HEK293 (cell line): ENCODE data around the gene TMEM256.

Experiments
- CTCF ChIA-PET: fragments of 350-600 bp; formaldehyde crosslinking; extraction: SDS; loops from one replicate; lab custom pipeline; 2021; ENCODE audit warnings: antibody characterized with exemption; lab: Yijun Ruan, JAX
- POLR2A ChIA-PET: fragments of 300-600 bp; formaldehyde crosslinking; extraction: SDS; loops from one replicate; lab custom pipeline; 2020; ENCODE audit warnings: antibody characterized with exemption, inconsistent platforms; lab: Yijun Ruan, JAX
- H3K27ac ChIP-seq: fragments of 200-500 bp; sonication (Bioruptor generic); 2 replicates; pipeline ENCODE4 v1.5.1; 2014; ENCODE audit warnings: low read depth, low read length, control low read depth, inconsistent platforms; ENCODE audit errors: extremely low read depth
- H3K36me3 ChIP-seq, 2 experiments: fragments of 200-500 bp in 1 of 2; sonication (Bioruptor generic) in 1 of 2; 1 replicate in 1 of 2; 2 replicates in 1 of 2; pipeline ENCODE4 v1.5.1; 2014 to 2017; ENCODE audit warnings: inconsistent platforms in 2 of 2, low read length in 2 of 2; ENCODE audit not compliant: control insufficient read depth in 2 of 2, insufficient read depth in 1 of 2
- H3K4me1 ChIP-seq: fragments of 200-500 bp; sonication (Bioruptor generic); 2 replicates; pipeline ENCODE4 v1.5.1; 2014; ENCODE audit warnings: mild to moderate bottlenecking, low read length, inconsistent platforms; ENCODE audit not compliant: control insufficient read depth, insufficient read depth
- H3K4me3 ChIP-seq: 2 replicates; pipeline ENCODE4 v1.5.1; 2011; ENCODE audit warnings: low read depth, mild to moderate bottlenecking, control low read depth, low read length, moderate library complexity
- H3K9me3 ChIP-seq: fragments of 200-500 bp; sonication (Bioruptor generic); 2 replicates; pipeline ENCODE4 v1.5.1; 2014; ENCODE audit warnings: low read depth, low read length, inconsistent platforms; ENCODE audit not compliant: control insufficient read depth, insufficient read depth
- GLIS1 ChIP-seq: fragments of 450-650 bp; formaldehyde crosslinking; IDR thresholded peaks from 2 replicates; pipeline ENCODE4 v1.5.1; 2016; ENCODE audit warnings: missing biosample characterization, missing genetic modification characterization
- KLF7 ChIP-seq: fragments of 450-650 bp; formaldehyde crosslinking; IDR thresholded peaks from 2 replicates; pipeline ENCODE4 v1.5.1; 2016; ENCODE audit warnings: missing biosample characterization, missing genetic modification characterization, borderline replicate concordance
- MZF1 ChIP-seq: fragments of 450-650 bp; formaldehyde crosslinking; IDR thresholded peaks from 2 replicates; pipeline ENCODE4 v1.5.1; 2017; ENCODE audit warnings: missing biosample characterization, missing genetic modification characterization, borderline replicate concordance
- PRDM1 ChIP-seq: fragments of 450-650 bp; formaldehyde crosslinking; IDR thresholded peaks from 2 replicates; pipeline ENCODE4; 2016; ENCODE audit warnings: missing biosample characterization, missing genetic modification characterization
- WT1 ChIP-seq: fragments of 450-650 bp; formaldehyde crosslinking; IDR thresholded peaks from 2 replicates; pipeline ENCODE4 v1.5.1; 2016; ENCODE audit warnings: missing biosample characterization, missing genetic modification characterization
- ZBTB20 ChIP-seq: fragments of 450-650 bp; formaldehyde crosslinking; IDR thresholded peaks from 2 replicates; pipeline ENCODE4 v1.5.1; 2016; ENCODE audit warnings: missing biosample characterization, missing genetic modification characterization
- ZBTB48 ChIP-seq: fragments of 450-650 bp; formaldehyde crosslinking; IDR thresholded peaks from 2 replicates; pipeline ENCODE4 v1.5.1; 2016; ENCODE audit warnings: missing biosample characterization, missing genetic modification characterization
- ZEB2 ChIP-seq: fragments of 450-650 bp; formaldehyde crosslinking; IDR thresholded peaks from 2 replicates; pipeline ENCODE4 v1.5.1; 2016; ENCODE audit warnings: missing biosample characterization, missing genetic modification characterization
- ZNF121 ChIP-seq: fragments of 450-650 bp; formaldehyde crosslinking; IDR thresholded peaks from 2 replicates; pipeline ENCODE4 v1.5.1; 2016; ENCODE audit warnings: missing biosample characterization, missing genetic modification characterization
- ZNF23 ChIP-seq: fragments of 450-650 bp; formaldehyde crosslinking; IDR thresholded peaks from 2 replicates; pipeline ENCODE4 v1.5.1; 2016; ENCODE audit warnings: missing biosample characterization, missing genetic modification characterization, borderline replicate concordance
- ZNF394 ChIP-seq: fragments of 450-650 bp; formaldehyde crosslinking; IDR thresholded peaks from 2 replicates; pipeline ENCODE4 v1.5.1; 2016; ENCODE audit warnings: missing biosample characterization, missing genetic modification characterization, mild to moderate bottlenecking, moderate library complexity, borderline replicate concordance
- ZNF624 ChIP-seq: fragments of 450-650 bp; formaldehyde crosslinking; IDR thresholded peaks from 2 replicates; pipeline ENCODE4 v1.5.1; 2017; ENCODE audit warnings: missing biosample characterization, missing genetic modification characterization
- ZNF670 ChIP-seq: fragments of 450-650 bp; formaldehyde crosslinking; IDR thresholded peaks from 2 replicates; pipeline ENCODE4 v1.5.1; 2016; ENCODE audit warnings: missing biosample characterization, missing genetic modification characterization, low read depth
- ZSCAN30 ChIP-seq: fragments of 450-650 bp; IDR thresholded peaks from 2 replicates; pipeline ENCODE4 v1.5.1; 2018; ENCODE audit warnings: missing biosample characterization, mild to moderate bottlenecking, missing genetic modification characterization, moderate library complexity
- TF ChIP-seq, protein P1 (sequence below): fragments of 450-650 bp; formaldehyde crosslinking; IDR thresholded peaks from 2 replicates; pipeline ENCODE4 v1.5.1; 2017; ENCODE audit warnings: missing biosample characterization, missing genetic modification characterization
- TF ChIP-seq, protein P2 (sequence below): fragments of 450-650 bp; formaldehyde crosslinking; IDR thresholded peaks from 2 replicates; pipeline ENCODE4 v1.5.1; 2016; ENCODE audit warnings: missing biosample characterization, missing genetic modification characterization, borderline replicate concordance
- TF ChIP-seq, protein P3 (sequence below): fragments of 450-650 bp; formaldehyde crosslinking; IDR thresholded peaks from 2 replicates; pipeline ENCODE4 v1.5.1; 2016; ENCODE audit warnings: missing biosample characterization, missing genetic modification characterization
- TF ChIP-seq, protein P4 (sequence below): fragments of 450-650 bp; formaldehyde crosslinking; IDR thresholded peaks from 2 replicates; pipeline ENCODE4 v1.5.1; 2016; ENCODE audit warnings: missing biosample characterization, missing genetic modification characterization

Gene TMEM256

DNA sequence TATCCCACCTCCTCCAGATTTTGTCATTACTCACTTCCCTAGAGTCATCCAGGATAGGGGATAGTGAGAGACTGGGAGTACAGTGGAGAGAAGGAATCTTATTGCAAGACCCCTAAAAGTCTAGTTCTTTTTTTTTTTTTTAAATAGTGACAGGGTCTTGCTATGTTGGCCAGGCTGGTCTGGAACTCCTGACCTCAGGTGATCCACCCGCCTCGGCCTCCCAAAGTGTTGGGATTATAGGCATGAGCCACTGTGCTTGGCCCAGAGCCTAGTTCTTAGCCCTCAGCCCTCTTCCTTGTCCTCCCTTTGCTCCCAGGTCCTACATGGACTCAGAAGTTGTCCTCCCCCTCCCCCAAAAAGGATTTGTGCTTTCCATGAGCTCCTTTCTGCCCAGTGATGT, 38.2 kb upstream of the TMEM256 start:
- H3K27ac ChIP-seq = no peak overlapping the region
- ChIA-PET CTCF (interaction anchor here (3.8 kb wide), 1 partner anchor 86 kb away, joined by 18 read pairs; the partner anchor contains the start of gene TMEM95), POLR2A (interaction anchor here (0.9 to 3.1 kb wide), 6 partner anchors 9 to 119 kb away, joined by 3 to 21 read pairs (median 5); partner anchors contain the start of genes PLSCR3, POLR2A, TMEM256 and ZBTB4)
- TF ChIP-seq ZNF121 (tag by site-specific recombination) (peak; percentile 80), ZBTB20 (tag by site-specific recombination) (no peak)
- no peaks in the 10 kb centered on the region for H3K36me3 ChIP-seq
- H3K4me1 ChIP-seq = peaks cover 22% of the 10 kb centered on the region
- no peak overlapping the region for H3K4me3 ChIP-seq
- no peaks in the 10 kb centered on the region for H3K9me3 ChIP-seq

DNA sequence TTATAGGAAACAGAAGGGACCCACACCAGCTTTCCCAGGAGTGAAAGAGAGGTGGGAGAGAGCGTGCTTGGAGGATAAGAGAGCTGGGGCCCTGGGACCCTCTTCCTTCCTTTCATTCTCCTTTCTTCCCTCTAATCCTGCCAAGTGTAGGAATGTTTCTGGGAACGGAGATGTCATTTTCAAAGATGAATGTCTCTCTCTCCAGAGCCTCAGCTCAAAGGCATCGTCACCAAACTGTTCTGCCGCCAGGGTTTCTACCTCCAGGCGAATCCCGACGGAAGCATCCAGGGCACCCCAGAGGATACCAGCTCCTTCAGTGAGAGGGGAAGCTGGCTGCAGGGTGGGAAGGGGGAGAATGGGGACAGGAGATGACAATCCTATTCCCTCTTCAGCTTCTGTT, 37.4 kb upstream of the TMEM256 start:
- POLR2A ChIA-PET = interaction anchor here (0.6 to 3.1 kb wide), 8 partner anchors 10 to 119 kb away, joined by 3 to 21 read pairs (median 4); partner anchors contain the start of genes PLSCR3, POLR2A, TMEM256 and ZBTB4

DNA sequence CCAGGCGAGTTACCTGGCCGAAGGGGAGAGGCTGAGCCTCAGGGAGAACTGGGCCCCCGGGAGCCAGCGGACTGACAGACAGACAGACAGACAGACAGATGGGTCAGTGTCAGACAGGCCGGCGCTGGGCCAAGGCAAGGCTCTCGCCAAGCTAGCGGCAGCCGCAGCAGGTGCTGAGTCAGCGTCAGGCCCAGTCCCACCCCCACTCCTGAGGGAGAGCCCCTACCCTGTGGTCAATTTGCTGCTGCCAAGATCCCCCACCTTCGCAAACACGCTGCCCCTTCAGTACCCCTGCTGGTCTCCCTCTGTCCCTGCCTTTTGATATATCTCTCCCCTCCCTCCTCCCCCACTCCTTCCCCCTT, 36.9 kb upstream of the TMEM256 start:
- CTCF ChIA-PET = interaction anchor here (0.6 to 3.8 kb wide), 3 partner anchors 21 to 394 kb away, joined by 3 to 18 read pairs (median 3); partner anchors contain the start of gene TMEM95
- no peaks in the 10 kb centered on the region for H3K36me3 ChIP-seq
- POLR2A ChIA-PET = interaction anchor here (0.5 to 3.1 kb wide), 11 partner anchors 10 to 210 kb away, joined by 3 to 21 read pairs (median 3); partner anchors contain the start of genes PLSCR3, POLR2A, TMEM256 and ZBTB4
- peak overlapping the region; percentile 74; the same call in 1 of the 2 replicates for H3K27ac ChIP-seq
- no peak overlapping the region for H3K4me3 ChIP-seq
- H3K9me3 ChIP-seq = no peaks in the 10 kb centered on the region
- H3K4me1 ChIP-seq = peaks cover 30% of the 10 kb centered on the region
- TF ChIP-seq ZSCAN30 (tag by site-specific recombination) (0 out of 2 replicates have a peak, but pooled peaks have one; percentile 23), ZEB2 (tag by site-specific recombination) (peak; percentile 33; the same call in 1 of the 2 replicates), MZF1 (tag by site-specific recombination) (no peak), ZNF23 (tag by site-specific recombination) (no peak), WT1 (tag by site-specific recombination) (no peak), GLIS1 (tag by site-specific recombination) (peak; percentile 33), ZNF394 (no peak; the same call in 1 of the 2 replicates), ZNF624 (tag by site-specific recombination) (no peak), ZNF670 (tag by site-specific recombination) (no peak), ZBTB48 (peak; percentile 32)
- TF ChIP-seq, protein P1, sequence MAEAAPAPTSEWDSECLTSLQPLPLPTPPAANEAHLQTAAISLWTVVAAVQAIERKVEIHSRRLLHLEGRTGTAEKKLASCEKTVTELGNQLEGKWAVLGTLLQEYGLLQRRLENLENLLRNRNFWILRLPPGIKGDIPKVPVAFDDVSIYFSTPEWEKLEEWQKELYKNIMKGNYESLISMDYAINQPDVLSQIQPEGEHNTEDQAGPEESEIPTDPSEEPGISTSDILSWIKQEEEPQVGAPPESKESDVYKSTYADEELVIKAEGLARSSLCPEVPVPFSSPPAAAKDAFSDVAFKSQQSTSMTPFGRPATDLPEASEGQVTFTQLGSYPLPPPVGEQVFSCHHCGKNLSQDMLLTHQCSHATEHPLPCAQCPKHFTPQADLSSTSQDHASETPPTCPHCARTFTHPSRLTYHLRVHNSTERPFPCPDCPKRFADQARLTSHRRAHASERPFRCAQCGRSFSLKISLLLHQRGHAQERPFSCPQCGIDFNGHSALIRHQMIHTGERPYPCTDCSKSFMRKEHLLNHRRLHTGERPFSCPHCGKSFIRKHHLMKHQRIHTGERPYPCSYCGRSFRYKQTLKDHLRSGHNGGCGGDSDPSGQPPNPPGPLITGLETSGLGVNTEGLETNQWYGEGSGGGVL = peak; percentile 99
- TF ChIP-seq, protein P2, sequence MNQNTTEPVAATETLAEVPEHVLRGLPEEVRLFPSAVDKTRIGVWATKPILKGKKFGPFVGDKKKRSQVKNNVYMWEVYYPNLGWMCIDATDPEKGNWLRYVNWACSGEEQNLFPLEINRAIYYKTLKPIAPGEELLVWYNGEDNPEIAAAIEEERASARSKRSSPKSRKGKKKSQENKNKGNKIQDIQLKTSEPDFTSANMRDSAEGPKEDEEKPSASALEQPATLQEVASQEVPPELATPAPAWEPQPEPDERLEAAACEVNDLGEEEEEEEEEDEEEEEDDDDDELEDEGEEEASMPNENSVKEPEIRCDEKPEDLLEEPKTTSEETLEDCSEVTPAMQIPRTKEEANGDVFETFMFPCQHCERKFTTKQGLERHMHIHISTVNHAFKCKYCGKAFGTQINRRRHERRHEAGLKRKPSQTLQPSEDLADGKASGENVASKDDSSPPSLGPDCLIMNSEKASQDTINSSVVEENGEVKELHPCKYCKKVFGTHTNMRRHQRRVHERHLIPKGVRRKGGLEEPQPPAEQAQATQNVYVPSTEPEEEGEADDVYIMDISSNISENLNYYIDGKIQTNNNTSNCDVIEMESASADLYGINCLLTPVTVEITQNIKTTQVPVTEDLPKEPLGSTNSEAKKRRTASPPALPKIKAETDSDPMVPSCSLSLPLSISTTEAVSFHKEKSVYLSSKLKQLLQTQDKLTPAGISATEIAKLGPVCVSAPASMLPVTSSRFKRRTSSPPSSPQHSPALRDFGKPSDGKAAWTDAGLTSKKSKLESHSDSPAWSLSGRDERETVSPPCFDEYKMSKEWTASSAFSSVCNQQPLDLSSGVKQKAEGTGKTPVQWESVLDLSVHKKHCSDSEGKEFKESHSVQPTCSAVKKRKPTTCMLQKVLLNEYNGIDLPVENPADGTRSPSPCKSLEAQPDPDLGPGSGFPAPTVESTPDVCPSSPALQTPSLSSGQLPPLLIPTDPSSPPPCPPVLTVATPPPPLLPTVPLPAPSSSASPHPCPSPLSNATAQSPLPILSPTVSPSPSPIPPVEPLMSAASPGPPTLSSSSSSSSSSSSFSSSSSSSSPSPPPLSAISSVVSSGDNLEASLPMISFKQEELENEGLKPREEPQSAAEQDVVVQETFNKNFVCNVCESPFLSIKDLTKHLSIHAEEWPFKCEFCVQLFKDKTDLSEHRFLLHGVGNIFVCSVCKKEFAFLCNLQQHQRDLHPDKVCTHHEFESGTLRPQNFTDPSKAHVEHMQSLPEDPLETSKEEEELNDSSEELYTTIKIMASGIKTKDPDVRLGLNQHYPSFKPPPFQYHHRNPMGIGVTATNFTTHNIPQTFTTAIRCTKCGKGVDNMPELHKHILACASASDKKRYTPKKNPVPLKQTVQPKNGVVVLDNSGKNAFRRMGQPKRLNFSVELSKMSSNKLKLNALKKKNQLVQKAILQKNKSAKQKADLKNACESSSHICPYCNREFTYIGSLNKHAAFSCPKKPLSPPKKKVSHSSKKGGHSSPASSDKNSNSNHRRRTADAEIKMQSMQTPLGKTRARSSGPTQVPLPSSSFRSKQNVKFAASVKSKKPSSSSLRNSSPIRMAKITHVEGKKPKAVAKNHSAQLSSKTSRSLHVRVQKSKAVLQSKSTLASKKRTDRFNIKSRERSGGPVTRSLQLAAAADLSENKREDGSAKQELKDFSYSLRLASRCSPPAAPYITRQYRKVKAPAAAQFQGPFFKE (tag by site-specific recombination) = 0 out of 2 replicates have a peak, but pooled peaks have one; percentile 8
- TF ChIP-seq, protein P3, sequence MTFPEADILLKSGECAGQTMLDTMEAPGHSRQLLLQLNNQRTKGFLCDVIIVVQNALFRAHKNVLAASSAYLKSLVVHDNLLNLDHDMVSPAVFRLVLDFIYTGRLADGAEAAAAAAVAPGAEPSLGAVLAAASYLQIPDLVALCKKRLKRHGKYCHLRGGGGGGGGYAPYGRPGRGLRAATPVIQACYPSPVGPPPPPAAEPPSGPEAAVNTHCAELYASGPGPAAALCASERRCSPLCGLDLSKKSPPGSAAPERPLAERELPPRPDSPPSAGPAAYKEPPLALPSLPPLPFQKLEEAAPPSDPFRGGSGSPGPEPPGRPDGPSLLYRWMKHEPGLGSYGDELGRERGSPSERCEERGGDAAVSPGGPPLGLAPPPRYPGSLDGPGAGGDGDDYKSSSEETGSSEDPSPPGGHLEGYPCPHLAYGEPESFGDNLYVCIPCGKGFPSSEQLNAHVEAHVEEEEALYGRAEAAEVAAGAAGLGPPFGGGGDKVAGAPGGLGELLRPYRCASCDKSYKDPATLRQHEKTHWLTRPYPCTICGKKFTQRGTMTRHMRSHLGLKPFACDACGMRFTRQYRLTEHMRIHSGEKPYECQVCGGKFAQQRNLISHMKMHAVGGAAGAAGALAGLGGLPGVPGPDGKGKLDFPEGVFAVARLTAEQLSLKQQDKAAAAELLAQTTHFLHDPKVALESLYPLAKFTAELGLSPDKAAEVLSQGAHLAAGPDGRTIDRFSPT (tag by site-specific recombination) = peak; percentile 40; the same call in 1 of the 2 replicates
- TF ChIP-seq, protein P4, sequence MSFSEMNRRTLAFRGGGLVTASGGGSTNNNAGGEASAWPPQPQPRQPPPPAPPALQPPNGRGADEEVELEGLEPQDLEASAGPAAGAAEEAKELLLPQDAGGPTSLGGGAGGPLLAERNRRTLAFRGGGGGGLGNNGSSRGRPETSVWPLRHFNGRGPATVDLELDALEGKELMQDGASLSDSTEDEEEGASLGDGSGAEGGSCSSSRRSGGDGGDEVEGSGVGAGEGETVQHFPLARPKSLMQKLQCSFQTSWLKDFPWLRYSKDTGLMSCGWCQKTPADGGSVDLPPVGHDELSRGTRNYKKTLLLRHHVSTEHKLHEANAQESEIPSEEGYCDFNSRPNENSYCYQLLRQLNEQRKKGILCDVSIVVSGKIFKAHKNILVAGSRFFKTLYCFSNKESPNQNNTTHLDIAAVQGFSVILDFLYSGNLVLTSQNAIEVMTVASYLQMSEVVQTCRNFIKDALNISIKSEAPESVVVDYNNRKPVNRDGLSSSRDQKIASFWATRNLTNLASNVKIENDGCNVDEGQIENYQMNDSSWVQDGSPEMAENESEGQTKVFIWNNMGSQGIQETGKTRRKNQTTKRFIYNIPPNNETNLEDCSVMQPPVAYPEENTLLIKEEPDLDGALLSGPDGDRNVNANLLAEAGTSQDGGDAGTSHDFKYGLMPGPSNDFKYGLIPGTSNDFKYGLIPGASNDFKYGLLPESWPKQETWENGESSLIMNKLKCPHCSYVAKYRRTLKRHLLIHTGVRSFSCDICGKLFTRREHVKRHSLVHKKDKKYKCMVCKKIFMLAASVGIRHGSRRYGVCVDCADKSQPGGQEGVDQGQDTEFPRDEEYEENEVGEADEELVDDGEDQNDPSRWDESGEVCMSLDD (tag by site-specific recombination) = peak; percentile 51; the same call in 1 of the 2 replicates

More for the DNA sequence above, 37.4 kb upstream of the TMEM256 start:
- no peak overlapping the region for H3K4me3 ChIP-seq
- TF ChIP-seq PRDM1 (0 out of 2 replicates have a peak, but pooled peaks have one; percentile 15), KLF7 (tag by site-specific recombination) (no peak)
- TF ChIP-seq, all 188 proteins: peak for 1
- CTCF ChIA-PET = interaction anchor here (0.6 to 3.8 kb wide), 3 partner anchors 85 to 395 kb away, joined by 3 to 18 read pairs (median 4); partner anchors contain the start of gene TMEM95
- Histone ChIP-seq H3K4me1 (peaks cover 25% of the 10 kb centered on the region), H3K36me3 (no peaks in the 10 kb centered on the region), H3K27ac (no peak overlapping the region), H3K9me3 (no peaks in the 10 kb centered on the region)
